K562 (cell line): ENCODE results near the gene WNK2. TPM values are rescaled to one million over a fixed set of nuclear protein-coding genes. Genes with fewer than 3 reads are reported as not detected.

Experiments
- ATF2 ChIP-seq: sonication (generic); formaldehyde crosslinking; IDR thresholded peaks from 2 replicates; pipeline ENCODE4 v1.8.1; 2022; ENCODE audit warnings: missing genetic modification reagents
- E2F5 ChIP-seq: sonication (generic); formaldehyde crosslinking; IDR thresholded peaks from 2 replicates; pipeline ENCODE4 v1.8.0; 2022; ENCODE audit warnings: mild to moderate bottlenecking, missing genetic modification reagents
- PHF20 ChIP-seq: fragments of 450-650 bp; IDR thresholded peaks from 2 replicates; pipeline ENCODE4 v1.6.1; 2018; ENCODE audit not compliant: partially characterized antibody
- SRSF1 ChIP-seq: fragments of 200-400 bp; formaldehyde crosslinking; IDR thresholded peaks from 2 replicates; pipeline ENCODE4 v1.6.1; 2017; ENCODE audit warnings: mild to moderate bottlenecking, low read depth, low read length, moderate library complexity
- polyA plus RNA-seq, 8 experiments: library from polyadenylated mRNA; depleted of rRNA in 4 of 8; stranded (reverse) in 5 of 8; unstranded in 3 of 8; fragments of >200 nt; fragmentation: Nextera tagmentation in 2 of 8; fragmentation: Illumina TruSeq in 1 of 8; extraction: Ambion mirVana in 2 of 8; extraction: Trizol in 1 of 8; gene quantifications; 2 replicates each; pipeline versions ENCODE4 v1.2.1 to v1.2.3, GENCODE V29; 2011 to 2014; ENCODE audit warnings: inconsistent platforms in 1 of 8, missing spikeins in 1 of 8
- total RNA-seq, 7 experiments: library from RNA; depleted of rRNA in 6 of 7; stranded (reverse); fragments of >200 nt in 6 of 7; fragmentation: Illumina TruSeq in 2 of 7; extraction: Trizol in 2 of 7; gene quantifications; 2 replicates each; pipeline versions ENCODE4 v1.2.1 to v1.2.3, GENCODE V29; 2011 to 2021; ENCODE audit warnings: low replicate concordance in 1 of 7
- TF ChIP-seq, protein P1 (sequence below), 2 experiments: fragments of 450-650 bp in 1 of 2; sonication (generic) in 1 of 2; formaldehyde crosslinking in 1 of 2; IDR thresholded peaks; 2 replicates each; pipeline versions ENCODE4 v1.7.1 to v1.9.0; 2016 to 2022; ENCODE audit warnings: inconsistent platforms in 1 of 2, mild to moderate bottlenecking in 1 of 2, missing genetic modification reagents in 1 of 2
- TF ChIP-seq, protein P2 (sequence below): fragments of 450-650 bp; formaldehyde crosslinking; conservative IDR thresholded peaks from 2 replicates; pipeline ENCODE4 v1.4.0; 2022; ENCODE audit warnings: mild to moderate bottlenecking, missing genetic modification characterization

WNK2 gene
- total and polyA plus RNA-seq, 9 of the 15 experiments (the other 6 are each of a cell fraction or from before 2014, with no cell fraction given), result 0.36 to 3.3 (median 0.64) TPM; not detected in 2

- TF ChIP-seq, protein P1, sequence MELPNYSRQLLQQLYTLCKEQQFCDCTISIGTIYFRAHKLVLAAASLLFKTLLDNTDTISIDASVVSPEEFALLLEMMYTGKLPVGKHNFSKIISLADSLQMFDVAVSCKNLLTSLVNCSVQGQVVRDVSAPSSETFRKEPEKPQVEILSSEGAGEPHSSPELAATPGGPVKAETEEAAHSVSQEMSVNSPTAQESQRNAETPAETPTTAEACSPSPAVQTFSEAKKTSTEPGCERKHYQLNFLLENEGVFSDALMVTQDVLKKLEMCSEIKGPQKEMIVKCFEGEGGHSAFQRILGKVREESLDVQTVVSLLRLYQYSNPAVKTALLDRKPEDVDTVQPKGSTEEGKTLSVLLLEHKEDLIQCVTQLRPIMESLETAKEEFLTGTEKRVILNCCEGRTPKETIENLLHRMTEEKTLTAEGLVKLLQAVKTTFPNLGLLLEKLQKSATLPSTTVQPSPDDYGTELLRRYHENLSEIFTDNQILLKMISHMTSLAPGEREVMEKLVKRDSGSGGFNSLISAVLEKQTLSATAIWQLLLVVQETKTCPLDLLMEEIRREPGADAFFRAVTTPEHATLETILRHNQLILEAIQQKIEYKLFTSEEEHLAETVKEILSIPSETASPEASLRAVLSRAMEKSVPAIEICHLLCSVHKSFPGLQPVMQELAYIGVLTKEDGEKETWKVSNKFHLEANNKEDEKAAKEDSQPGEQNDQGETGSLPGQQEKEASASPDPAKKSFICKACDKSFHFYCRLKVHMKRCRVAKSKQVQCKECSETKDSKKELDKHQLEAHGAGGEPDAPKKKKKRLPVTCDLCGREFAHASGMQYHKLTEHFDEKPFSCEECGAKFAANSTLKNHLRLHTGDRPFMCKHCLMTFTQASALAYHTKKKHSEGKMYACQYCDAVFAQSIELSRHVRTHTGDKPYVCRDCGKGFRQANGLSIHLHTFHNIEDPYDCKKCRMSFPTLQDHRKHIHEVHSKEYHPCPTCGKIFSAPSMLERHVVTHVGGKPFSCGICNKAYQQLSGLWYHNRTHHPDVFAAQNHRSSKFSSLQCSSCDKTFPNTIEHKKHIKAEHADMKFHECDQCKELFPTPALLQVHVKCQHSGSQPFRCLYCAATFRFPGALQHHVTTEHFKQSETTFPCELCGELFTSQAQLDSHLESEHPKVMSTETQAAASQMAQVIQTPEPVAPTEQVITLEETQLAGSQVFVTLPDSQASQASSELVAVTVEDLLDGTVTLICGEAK (IDR thresholded peaks at IDR 0.05), result no peak
- TF ChIP-seq, protein P1 (CRISPR knock-in tag; IDR thresholded peaks at IDR 0.05), result no peak
- no peak for TF ChIP-seq ATF2 (CRISPR knock-in tag)
- TF ChIP-seq, protein P2, sequence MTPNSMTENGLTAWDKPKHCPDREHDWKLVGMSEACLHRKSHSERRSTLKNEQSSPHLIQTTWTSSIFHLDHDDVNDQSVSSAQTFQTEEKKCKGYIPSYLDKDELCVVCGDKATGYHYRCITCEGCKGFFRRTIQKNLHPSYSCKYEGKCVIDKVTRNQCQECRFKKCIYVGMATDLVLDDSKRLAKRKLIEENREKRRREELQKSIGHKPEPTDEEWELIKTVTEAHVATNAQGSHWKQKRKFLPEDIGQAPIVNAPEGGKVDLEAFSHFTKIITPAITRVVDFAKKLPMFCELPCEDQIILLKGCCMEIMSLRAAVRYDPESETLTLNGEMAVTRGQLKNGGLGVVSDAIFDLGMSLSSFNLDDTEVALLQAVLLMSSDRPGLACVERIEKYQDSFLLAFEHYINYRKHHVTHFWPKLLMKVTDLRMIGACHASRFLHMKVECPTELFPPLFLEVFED (CRISPR knock-in tag), result no peak
- TF ChIP-seq E2F5 (CRISPR knock-in tag), result no peak
- TF ChIP-seq SRSF1, result no peak
- TF ChIP-seq PHF20, result no peak
- TF ChIP-seq, all 486 proteins: peak for 0
Observed at GRCh38 chr9:93139365-93140182, 44.4 kb upstream of the WNK2 start (continued).
